ENCODE measurements around the gene MRGPRX4.

DNA sequence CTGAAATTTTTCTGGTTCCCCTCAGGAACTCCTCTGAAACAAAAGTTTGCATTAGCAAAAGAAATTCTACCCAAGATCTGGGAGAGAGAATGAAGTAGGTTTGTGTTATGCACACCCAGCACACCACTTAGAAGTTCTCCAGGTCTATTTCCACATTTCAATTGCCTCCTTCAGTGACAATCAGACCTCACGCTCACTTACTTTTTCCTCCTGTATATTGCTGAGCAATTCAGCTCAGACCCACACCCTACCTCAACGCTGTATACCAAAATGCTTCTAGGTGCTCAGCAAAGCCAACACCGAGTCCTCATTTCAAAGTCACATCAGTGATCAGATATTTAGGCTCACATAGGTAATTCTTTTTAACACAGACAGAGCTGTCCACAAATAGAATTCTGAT, 21.1 kb upstream of the MRGPRX4 start:
- TF ChIP-seq FOXM1 (IDR thresholded peaks at IDR 0.05; ENCODE audit: borderline replicate concordance) (no peak), BHLHE40 (IDR thresholded peaks at IDR 0.05; ENCODE audit: borderline replicate concordance) (no peak), SP1 (IDR thresholded peaks at IDR 0.05) (no peak), SUZ12 (IDR thresholded peaks at IDR 0.05) (no peak), ELF4 (IDR thresholded peaks at IDR 0.05) (no peak), HDGF (IDR thresholded peaks at IDR 0.05; ENCODE audit: borderline replicate concordance) (no peak), FOXA1 (IDR thresholded peaks at IDR 0.05) (no peak), ARNT (IDR thresholded peaks at IDR 0.05) (no peak), NFRKB (IDR thresholded peaks at IDR 0.05) (no peak), TARDBP (IDR thresholded peaks at IDR 0.05) (no peak), LEF1 (IDR thresholded peaks at IDR 0.05; ENCODE audit: borderline replicate concordance) (no peak)
- TF ChIP-seq, protein P1, sequence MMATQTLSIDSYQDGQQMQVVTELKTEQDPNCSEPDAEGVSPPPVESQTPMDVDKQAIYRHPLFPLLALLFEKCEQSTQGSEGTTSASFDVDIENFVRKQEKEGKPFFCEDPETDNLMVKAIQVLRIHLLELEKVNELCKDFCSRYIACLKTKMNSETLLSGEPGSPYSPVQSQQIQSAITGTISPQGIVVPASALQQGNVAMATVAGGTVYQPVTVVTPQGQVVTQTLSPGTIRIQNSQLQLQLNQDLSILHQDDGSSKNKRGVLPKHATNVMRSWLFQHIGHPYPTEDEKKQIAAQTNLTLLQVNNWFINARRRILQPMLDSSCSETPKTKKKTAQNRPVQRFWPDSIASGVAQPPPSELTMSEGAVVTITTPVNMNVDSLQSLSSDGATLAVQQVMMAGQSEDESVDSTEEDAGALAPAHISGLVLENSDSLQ (IDR thresholded peaks at IDR 0.05) = no peak
